ENCODE results near the gene AMIGO2.
"Not testable (repeated sequence)": the region's sequence is repeated elsewhere in the genome, so short reads cannot be mapped to it uniquely, and the experiment has no call there.

The AMIGO2 gene

GRCh38 chr12:47120736-47121135, 41.0 kb upstream of the AMIGO2 start:
- TF ChIP-seq, protein P1, sequence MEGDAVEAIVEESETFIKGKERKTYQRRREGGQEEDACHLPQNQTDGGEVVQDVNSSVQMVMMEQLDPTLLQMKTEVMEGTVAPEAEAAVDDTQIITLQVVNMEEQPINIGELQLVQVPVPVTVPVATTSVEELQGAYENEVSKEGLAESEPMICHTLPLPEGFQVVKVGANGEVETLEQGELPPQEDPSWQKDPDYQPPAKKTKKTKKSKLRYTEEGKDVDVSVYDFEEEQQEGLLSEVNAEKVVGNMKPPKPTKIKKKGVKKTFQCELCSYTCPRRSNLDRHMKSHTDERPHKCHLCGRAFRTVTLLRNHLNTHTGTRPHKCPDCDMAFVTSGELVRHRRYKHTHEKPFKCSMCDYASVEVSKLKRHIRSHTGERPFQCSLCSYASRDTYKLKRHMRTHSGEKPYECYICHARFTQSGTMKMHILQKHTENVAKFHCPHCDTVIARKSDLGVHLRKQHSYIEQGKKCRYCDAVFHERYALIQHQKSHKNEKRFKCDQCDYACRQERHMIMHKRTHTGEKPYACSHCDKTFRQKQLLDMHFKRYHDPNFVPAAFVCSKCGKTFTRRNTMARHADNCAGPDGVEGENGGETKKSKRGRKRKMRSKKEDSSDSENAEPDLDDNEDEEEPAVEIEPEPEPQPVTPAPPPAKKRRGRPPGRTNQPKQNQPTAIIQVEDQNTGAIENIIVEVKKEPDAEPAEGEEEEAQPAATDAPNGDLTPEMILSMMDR (conservative IDR thresholded peaks at IDR 0.05; ENCODE audit: low read depth) = no peak
- ChIA-PET CTCF (interaction anchor here (0.6 to 0.7 kb wide), 2 partner anchors 41 to 96 kb away, joined by 3 to 5 read pairs; partner anchors contain the start of genes AMIGO2 and PCED1B), POLR2A (ENCODE audit: low non-redundant PET) (no interaction called here)
- DNase-seq (ENCODE audit: low spot score) = no peak
- no peak overlapping the region for H3K27ac ChIP-seq

DNA sequence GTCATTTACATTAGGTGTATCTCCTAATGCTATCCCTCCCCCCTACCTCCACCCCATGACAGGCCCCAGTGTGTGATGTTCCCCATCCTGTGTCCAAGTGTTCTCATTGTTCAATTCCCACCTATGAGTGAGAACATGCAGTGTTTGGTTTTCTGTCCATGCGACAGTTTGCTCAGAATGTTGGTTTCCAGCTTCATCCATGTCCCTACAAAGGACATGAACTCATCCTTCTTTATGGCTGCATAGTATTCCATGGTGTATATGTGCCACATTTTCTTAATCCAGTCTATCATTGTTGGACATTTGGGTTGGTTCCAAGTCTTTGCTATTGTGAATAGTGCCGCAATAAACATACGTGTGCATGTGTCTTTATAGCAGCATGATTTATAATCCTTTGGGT, 37.5 kb upstream of the AMIGO2 start:
- POLR2A ChIA-PET (ENCODE audit: low non-redundant PET); H3K27ac ChIP-seq; DNase-seq (ENCODE audit: low spot score); CTCF ChIA-PET: not testable (repeated sequence)

GRCh38 chr12:47114481-47114892, 34.7 kb upstream of the AMIGO2 start:
- ChIA-PET CTCF (no interaction called here), POLR2A (ENCODE audit: low non-redundant PET) (no interaction called here)
- TF ChIP-seq, protein P1 (conservative IDR thresholded peaks at IDR 0.05; ENCODE audit: low read depth) = no peak
- H3K27ac ChIP-seq = no peak overlapping the region
- DNase-seq (ENCODE audit: low spot score) = no peak

DNA sequence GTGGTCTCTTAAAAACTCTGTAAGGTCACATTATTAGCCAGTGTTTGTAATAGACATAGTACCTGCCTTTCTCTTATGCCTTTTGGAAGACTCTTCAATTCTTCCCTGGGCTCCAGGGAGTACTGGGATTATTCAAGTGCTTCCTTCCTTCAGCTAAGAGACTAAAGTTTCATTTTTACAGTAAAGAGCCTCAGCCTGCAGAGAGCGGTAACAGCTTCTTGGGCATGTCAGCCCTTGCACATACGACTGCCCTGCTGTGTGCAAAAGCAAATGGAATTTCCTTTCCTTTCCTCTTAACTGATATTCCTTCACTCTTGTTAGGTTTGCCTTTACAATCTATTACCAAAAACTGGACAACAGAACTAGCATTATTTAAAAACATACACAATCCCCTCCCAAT, 32.9 kb upstream of the AMIGO2 start:
- TF ChIP-seq, protein P1 (conservative IDR thresholded peaks at IDR 0.05; ENCODE audit: low read depth) = no peak
- POLR2A ChIA-PET (ENCODE audit: low non-redundant PET) = no interaction called here
- no peak for DNase-seq (ENCODE audit: low spot score)
- CTCF ChIA-PET = no interaction called here
- H3K27ac ChIP-seq = no peak overlapping the region

DNA sequence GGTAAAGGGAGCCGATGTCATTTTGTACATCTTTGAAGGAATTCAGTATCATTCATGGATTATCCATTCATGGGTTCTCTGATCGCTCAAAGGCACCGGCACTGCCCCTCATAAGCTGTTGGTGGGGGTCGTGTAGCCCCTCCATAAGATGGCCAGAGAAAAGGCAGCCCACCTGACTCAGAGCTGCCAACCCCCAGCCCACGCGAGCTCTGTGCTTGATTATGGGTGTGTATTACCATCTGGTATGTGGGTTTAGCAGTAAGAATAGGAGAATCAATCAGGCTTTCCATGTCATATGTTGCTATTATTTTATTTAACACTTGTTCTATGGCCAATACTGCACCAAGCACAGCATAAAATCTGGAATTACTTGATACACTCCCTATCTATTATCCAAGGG, 32.1 kb upstream of the AMIGO2 start:
- no peak for DNase-seq (ENCODE audit: low spot score)
- ChIA-PET POLR2A (ENCODE audit: low non-redundant PET) (no interaction called here), CTCF (no interaction called here)
- TF ChIP-seq, protein P1 (conservative IDR thresholded peaks at IDR 0.05; ENCODE audit: low read depth) = no peak
- no peak overlapping the region for H3K27ac ChIP-seq

DNA sequence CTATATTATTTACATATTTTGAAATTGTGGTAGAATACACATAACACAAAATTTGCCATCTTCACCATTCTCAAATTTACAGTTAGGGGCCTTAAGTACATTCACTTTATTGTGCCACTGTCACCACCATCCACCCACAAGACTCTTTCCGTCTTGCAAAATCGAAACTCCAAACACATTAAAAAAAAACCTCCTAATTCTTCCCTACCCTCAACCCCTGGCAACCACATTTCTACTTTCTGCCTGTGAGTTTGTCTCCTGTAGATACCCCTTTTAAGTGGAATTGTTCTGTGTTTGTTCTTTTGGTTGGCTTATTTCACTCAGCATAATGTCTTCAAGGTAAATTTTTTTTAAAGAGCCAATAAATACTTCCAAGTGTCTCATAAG, 31.6 kb upstream of the AMIGO2 start:
- no peak overlapping the region for H3K27ac ChIP-seq
- POLR2A ChIA-PET (ENCODE audit: low non-redundant PET) = no interaction called here
- no peak for DNase-seq (ENCODE audit: low spot score)
- TF ChIP-seq, protein P1 (conservative IDR thresholded peaks at IDR 0.05; ENCODE audit: low read depth) = no peak
- CTCF ChIA-PET = no interaction called here

DNA sequence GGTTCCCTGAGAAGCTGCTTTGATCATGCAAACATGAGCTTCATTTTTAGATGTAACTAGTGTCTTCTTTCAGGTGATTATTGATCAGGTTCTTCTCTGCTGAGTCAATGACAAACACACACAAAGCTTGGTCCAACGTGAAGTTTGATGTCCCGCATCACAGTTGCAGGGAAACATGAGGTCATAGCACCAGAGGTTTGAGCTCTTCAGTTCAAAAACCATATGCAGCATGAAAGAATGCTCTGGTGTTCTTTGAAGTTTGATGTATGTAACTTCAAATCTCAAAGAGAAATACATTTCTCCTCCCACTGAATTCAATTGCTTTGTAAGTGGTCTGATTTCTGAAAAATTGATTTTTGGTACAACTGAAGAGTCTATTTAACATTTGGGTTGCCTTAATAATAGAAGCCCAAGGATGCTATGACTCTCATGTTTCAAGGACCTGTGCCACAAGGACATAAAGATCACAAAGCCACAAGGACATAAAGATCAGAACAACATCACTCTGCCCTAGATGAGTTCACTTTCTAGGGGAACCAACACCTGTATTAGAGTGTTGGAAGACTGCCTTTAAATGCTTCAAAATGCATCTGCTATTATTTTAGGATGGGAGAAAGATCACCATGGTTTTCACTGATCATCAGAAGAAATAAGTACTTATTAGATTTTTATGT, 31.1 kb upstream of the AMIGO2 start:
- DNase-seq (ENCODE audit: low spot score) = no peak
- ChIA-PET POLR2A (ENCODE audit: low non-redundant PET) (no interaction called here), CTCF (interaction anchor here (0.6 kb wide), 1 partner anchor 486 kb away, joined by 3 read pairs; no protein-coding TSS in a partner anchor)
- TF ChIP-seq, protein P1 (conservative IDR thresholded peaks at IDR 0.05; ENCODE audit: low read depth) = no peak
- no peak overlapping the region for H3K27ac ChIP-seq

Measured in RWPE1 (cell line).